CD4-positive, alpha-beta T cell (primary cell): ENCODE measurements around the gene PLXNB2. TPM values are rescaled to one million over a fixed set of nuclear protein-coding genes. Genes with fewer than 3 reads are reported as not detected.

Source experiments
- ATAC-seq: fragments of 200-7000 bp; cut with Tn5 transposase; one replicate; pipeline ENCODE4 v1.10.0; 2022; ENCODE audit warnings: mild to moderate bottlenecking; ENCODE audit not compliant: poor library complexity
- CTCF ChIA-PET: fragments of 350-600 bp; sonication (Branson Sonifier 250); formaldehyde crosslinking; loops from one replicate; lab custom pipeline; 2021; ENCODE audit warnings: antibody characterized with exemption, inconsistent platforms; lab: Charles Lee
- POLR2A ChIA-PET: fragments of 350-600 bp; sonication (Branson Sonifier 250); formaldehyde crosslinking; loops from one replicate; lab custom pipeline; 2021; ENCODE audit warnings: antibody characterized with exemption, inconsistent platforms; lab: Charles Lee
- DNase-seq, 14 experiments: peaks; one replicate each; pipeline ENCODE4 v3.0.0-alpha.2; 2013 to 2020; ENCODE audit warnings: mixed read lengths in 2 of 14
- H3K27ac ChIP-seq, 2 donors: one replicate each; pipeline versions ENCODE4 v1.5.1 to v1.7.0; 2013; ENCODE audit warnings: low read length in 2 of 2, low read depth in 1 of 2, mild to moderate bottlenecking in 1 of 2
- H3K27me3 ChIP-seq, 2 experiments: 1 replicate in 1 of 2; 2 replicates in 1 of 2; pipeline versions ENCODE4 v1.6.1 to v1.7.0; 2013; ENCODE audit warnings: low read length in 2 of 2, control low read depth in 1 of 2, mild to moderate bottlenecking in 1 of 2, moderate library complexity in 1 of 2; ENCODE audit not compliant: insufficient read depth in 2 of 2, control insufficient read depth in 1 of 2
- H3K36me3 ChIP-seq: one replicate; pipeline ENCODE4 v1.6.1; 2013; ENCODE audit warnings: low read length, control low read depth; ENCODE audit not compliant: insufficient read depth
- H3K4me1 ChIP-seq: one replicate; pipeline ENCODE4 v1.6.1; 2013; ENCODE audit warnings: low read length, control low read depth; ENCODE audit not compliant: insufficient read depth
- H3K4me3 ChIP-seq: one replicate; pipeline ENCODE4 v1.5.1; 2013; ENCODE audit warnings: mild to moderate bottlenecking, low read length, moderate library complexity
- H3K9me3 ChIP-seq, 2 experiments: 1 replicate in 1 of 2; 2 replicates in 1 of 2; pipeline versions ENCODE4 v1.6.1 to v1.7.0; 2013; ENCODE audit warnings: low read length in 2 of 2, mild to moderate bottlenecking in 2 of 2, control low read depth in 1 of 2, moderate library complexity in 1 of 2; ENCODE audit not compliant: control insufficient read depth in 1 of 2, insufficient read depth in 1 of 2
- H3K27ac Mint-ChIP-seq: one replicate; pipeline ENCODE4 v1.8.0; 2020; ENCODE audit warnings: mixed read lengths
- H3K27me3 Mint-ChIP-seq: one replicate; pipeline ENCODE4 v1.8.0; 2021; ENCODE audit warnings: mixed read lengths
- H3K36me3 Mint-ChIP-seq: one replicate; pipeline ENCODE4 v1.8.0; 2021; ENCODE audit warnings: low read depth, mixed read lengths
- H3K4me1 Mint-ChIP-seq: one replicate; pipeline ENCODE4 v1.8.0; 2021; ENCODE audit warnings: low read depth, mixed read lengths
- H3K4me3 Mint-ChIP-seq: one replicate; pipeline ENCODE4 v1.8.0; 2020; ENCODE audit warnings: mild to moderate bottlenecking, mixed read lengths
- H3K9me3 Mint-ChIP-seq: one replicate; pipeline ENCODE4 v1.8.0; 2020; ENCODE audit warnings: mixed read lengths
- intact Hi-C, 2 experiments: fragments of 100-400 bp; cut with DNase I in 1 of 2; cut with micrococcal nuclease in 1 of 2; formaldehyde crosslinking; loops; one replicate each; pipeline versions ENCODE4 v1.15.1 to v1.9.0; 2023 to 2025; cut with DNase I, micrococcal nuclease
- total RNA-seq, 174 experiments: library from RNA in 2 of 174; stranded (reverse) in 2 of 174; gene quantifications; one replicate each; pipeline ENCODE4 v1.2.3 and lab custom pipeline; 2021 to 2026
- TF ChIP-seq, protein P1 (sequence below): fragments of 200-600 bp; IDR thresholded peaks from one replicate; pipeline ENCODE4 v1.8.0; 2022; ENCODE audit warnings: antibody characterized with exemption, mild to moderate bottlenecking

The PLXNB2 gene
- total RNA-seq, 2 experiments from 2014 or later: 2.8 to 3.9 TPM

DNA sequence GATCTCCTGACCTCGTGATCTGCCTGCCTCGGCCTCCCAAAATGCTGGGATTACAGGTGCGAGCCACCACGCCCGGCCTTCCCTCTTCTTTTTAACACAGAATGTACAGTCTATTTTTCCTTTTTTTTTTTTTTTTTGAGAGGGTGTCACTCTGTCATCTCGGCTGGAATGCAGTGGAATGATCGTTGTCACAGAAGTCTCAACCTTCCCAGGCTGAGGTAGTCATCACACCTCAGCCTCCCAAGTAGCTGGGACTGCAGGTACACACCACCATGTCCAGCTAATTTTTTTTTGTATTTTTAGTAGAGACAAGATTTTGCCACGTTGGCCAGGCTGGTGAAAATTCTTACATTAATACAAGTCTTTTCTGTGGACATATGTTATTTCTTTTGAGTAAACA is 48.7 kb upstream of the PLXNB2 start:
- Histone ChIP-seq H3K4me3 (no peak overlapping the region), H3K4me1 (peaks cover 12% of the 10 kb centered on the region), H3K27ac (no peak overlapping the region), H3K36me3 (peaks cover 12% of the 10 kb centered on the region), H3K9me3 (no peaks in the 10 kb centered on the region), H3K27me3 (no peaks in the 10 kb centered on the region)
- no peaks in the 10 kb centered on the region for H3K9me3 Mint-ChIP-seq
- no peak overlapping the region for H3K4me3 Mint-ChIP-seq
- H3K27me3 Mint-ChIP-seq: no peaks in the 10 kb centered on the region
- ChIA-PET POLR2A (no interaction called here), CTCF (no interaction called here)
- H3K27ac Mint-ChIP-seq: no peak overlapping the region
- TF ChIP-seq, protein P1, sequence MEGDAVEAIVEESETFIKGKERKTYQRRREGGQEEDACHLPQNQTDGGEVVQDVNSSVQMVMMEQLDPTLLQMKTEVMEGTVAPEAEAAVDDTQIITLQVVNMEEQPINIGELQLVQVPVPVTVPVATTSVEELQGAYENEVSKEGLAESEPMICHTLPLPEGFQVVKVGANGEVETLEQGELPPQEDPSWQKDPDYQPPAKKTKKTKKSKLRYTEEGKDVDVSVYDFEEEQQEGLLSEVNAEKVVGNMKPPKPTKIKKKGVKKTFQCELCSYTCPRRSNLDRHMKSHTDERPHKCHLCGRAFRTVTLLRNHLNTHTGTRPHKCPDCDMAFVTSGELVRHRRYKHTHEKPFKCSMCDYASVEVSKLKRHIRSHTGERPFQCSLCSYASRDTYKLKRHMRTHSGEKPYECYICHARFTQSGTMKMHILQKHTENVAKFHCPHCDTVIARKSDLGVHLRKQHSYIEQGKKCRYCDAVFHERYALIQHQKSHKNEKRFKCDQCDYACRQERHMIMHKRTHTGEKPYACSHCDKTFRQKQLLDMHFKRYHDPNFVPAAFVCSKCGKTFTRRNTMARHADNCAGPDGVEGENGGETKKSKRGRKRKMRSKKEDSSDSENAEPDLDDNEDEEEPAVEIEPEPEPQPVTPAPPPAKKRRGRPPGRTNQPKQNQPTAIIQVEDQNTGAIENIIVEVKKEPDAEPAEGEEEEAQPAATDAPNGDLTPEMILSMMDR: no peak
- intact Hi-C loops: no loop called here
- H3K36me3 Mint-ChIP-seq: peaks cover 40% of the 10 kb centered on the region
- H3K4me1 Mint-ChIP-seq: peaks cover 27% of the 10 kb centered on the region
- no peak for ATAC-seq
- DNase-seq: no peak

DNA sequence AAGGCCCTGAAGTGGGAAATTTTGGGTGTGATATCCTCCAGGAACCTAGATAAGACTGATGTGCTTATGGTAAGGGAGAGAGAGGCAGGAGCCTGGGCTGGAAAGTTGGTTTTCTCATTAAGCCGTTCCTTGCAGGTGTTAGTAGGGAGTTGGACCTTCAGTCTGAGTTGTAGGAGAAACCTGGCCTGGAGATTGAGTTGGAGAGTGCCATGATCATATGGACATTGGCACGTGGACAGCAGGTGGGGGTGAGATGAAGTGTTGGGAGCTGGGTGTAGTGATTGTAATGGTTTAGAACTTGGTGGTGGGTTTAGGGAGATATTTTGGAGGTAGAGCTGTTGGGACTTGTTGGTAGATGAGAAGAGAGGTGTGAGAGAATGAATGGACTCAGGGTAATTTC is 40.6 kb upstream of the PLXNB2 start:
- Histone ChIP-seq H3K27ac (no peak overlapping the region), H3K4me3 (no peak overlapping the region), H3K36me3 (peaks cover 11% of the 10 kb centered on the region), H3K27me3 (no peaks in the 10 kb centered on the region), H3K9me3 (no peaks in the 10 kb centered on the region), H3K4me1 (peaks cover 23% of the 10 kb centered on the region)
- ATAC-seq (no peak), DNase-seq (no peak)
- intact Hi-C loops: loop anchor here in 1 of 2 experiments (10.0 kb wide), 1 partner anchor 157 kb away; the partner anchor contains the start of genes LMF2 and NCAPH2
- Mint-ChIP-seq H3K4me3 (no peak overlapping the region), H3K36me3 (peaks cover 6% of the 10 kb centered on the region), H3K27me3 (no peaks in the 10 kb centered on the region), H3K27ac (no peak overlapping the region), H3K4me1 (no peaks in the 10 kb centered on the region), H3K9me3 (no peaks in the 10 kb centered on the region)
- ChIA-PET POLR2A (no interaction called here), CTCF (no interaction called here)
- TF ChIP-seq, protein P1: no peak

DNA sequence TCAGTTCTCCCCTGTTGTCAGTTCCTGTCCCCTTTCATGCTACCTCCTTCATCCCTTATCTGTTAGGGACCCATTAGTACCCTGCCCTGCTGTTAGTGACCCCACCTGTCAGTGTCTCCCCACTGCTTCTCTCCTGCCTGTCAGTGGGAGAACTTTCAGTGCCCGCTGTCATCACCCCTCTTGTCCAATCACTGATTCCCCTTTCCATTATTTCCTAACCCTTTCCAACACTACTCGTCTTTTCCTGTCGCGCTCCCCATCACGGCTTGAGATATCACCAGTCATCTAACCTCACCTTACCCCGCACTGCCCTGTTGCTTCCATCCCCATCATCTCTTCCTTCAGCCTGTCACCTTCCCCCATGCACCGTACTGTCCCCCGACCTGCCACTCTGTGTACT is 39.7 kb upstream of the PLXNB2 start:
- ATAC-seq (no peak), DNase-seq (no peak)
- Histone ChIP-seq H3K27ac (no peak overlapping the region), H3K9me3 (no peaks in the 10 kb centered on the region), H3K4me1 (peaks cover 31% of the 10 kb centered on the region), H3K36me3 (peaks cover 9% of the 10 kb centered on the region), H3K4me3 (no peak overlapping the region), H3K27me3 (no peaks in the 10 kb centered on the region)
- peaks cover 5% of the 10 kb centered on the region for H3K36me3 Mint-ChIP-seq
- CTCF ChIA-PET: no interaction called here
- intact Hi-C loops: loop anchor here in 1 of 2 experiments (10.0 kb wide), 1 partner anchor 158 kb away; the partner anchor contains the start of genes LMF2 and NCAPH2
- TF ChIP-seq, protein P1: no peak
- H3K4me3 Mint-ChIP-seq: no peak overlapping the region
- POLR2A ChIA-PET: no interaction called here
- no peaks in the 10 kb centered on the region for H3K9me3 Mint-ChIP-seq
- no peaks in the 10 kb centered on the region for H3K27me3 Mint-ChIP-seq
- peaks cover 5% of the 10 kb centered on the region for H3K4me1 Mint-ChIP-seq
- no peak overlapping the region for H3K27ac Mint-ChIP-seq
